Neural cell (in vitro differentiated cells): ENCODE results near the gene MRRF.

ENCODE experiments used
- CTCF ChIP-seq: fragments of 450-650 bp; IDR thresholded peaks from 2 replicates; pipeline ENCODE4 v1.5.1; 2014; ENCODE audit warnings: antibody characterized with exemption, mild to moderate bottlenecking, moderate library complexity; ENCODE audit not compliant: poor library complexity, severe bottlenecking
- EP300 ChIP-seq: fragments of 450-650 bp; conservative IDR thresholded peaks from 2 replicates; pipeline ENCODE4 v1.6.1; 2014; ENCODE audit warnings: antibody characterized with exemption, mild to moderate bottlenecking, moderate library complexity; ENCODE audit not compliant: poor library complexity, severe bottlenecking
- EZH2 ChIP-seq: fragments of 200-600, 300-800 bp; shearing (Covaris generic), sonication (generic); IDR thresholded peaks from 2 replicates; pipeline ENCODE4 v1.6.1; 2014; ENCODE audit warnings: antibody characterized with exemption, low read length, borderline replicate concordance, mild to moderate bottlenecking; ENCODE audit not compliant: insufficient read depth, poor library complexity, severe bottlenecking
- POLR2AphosphoS5 ChIP-seq: IDR thresholded peaks from 2 replicates; pipeline ENCODE4 v1.6.1; 2012
- RAD21 ChIP-seq: fragments of 450-650 bp; conservative IDR thresholded peaks from 2 replicates; pipeline ENCODE4 v1.6.1; 2014; ENCODE audit warnings: antibody characterized with exemption, mild to moderate bottlenecking, moderate library complexity
- REST ChIP-seq: IDR thresholded peaks from 2 replicates; pipeline ENCODE4 v1.6.1; 2012; ENCODE audit warnings: borderline replicate concordance
- TAF1 ChIP-seq: IDR thresholded peaks from 2 replicates; pipeline ENCODE4 v1.6.1; 2012; ENCODE audit warnings: low read depth

GRCh38 chr9:122368642-122369041 is 104.0 kb downstream of the MRRF start:
- TF ChIP-seq CTCF, result no peak
- no peak for TF ChIP-seq POLR2AphosphoS5
- no peak for TF ChIP-seq REST
- TF ChIP-seq EZH2, result no peak
- TF ChIP-seq TAF1, result no peak
- no peak for TF ChIP-seq RAD21
- no peak for TF ChIP-seq EP300
